Measurements from ENCODE around the gene ATXN2.

DNA sequence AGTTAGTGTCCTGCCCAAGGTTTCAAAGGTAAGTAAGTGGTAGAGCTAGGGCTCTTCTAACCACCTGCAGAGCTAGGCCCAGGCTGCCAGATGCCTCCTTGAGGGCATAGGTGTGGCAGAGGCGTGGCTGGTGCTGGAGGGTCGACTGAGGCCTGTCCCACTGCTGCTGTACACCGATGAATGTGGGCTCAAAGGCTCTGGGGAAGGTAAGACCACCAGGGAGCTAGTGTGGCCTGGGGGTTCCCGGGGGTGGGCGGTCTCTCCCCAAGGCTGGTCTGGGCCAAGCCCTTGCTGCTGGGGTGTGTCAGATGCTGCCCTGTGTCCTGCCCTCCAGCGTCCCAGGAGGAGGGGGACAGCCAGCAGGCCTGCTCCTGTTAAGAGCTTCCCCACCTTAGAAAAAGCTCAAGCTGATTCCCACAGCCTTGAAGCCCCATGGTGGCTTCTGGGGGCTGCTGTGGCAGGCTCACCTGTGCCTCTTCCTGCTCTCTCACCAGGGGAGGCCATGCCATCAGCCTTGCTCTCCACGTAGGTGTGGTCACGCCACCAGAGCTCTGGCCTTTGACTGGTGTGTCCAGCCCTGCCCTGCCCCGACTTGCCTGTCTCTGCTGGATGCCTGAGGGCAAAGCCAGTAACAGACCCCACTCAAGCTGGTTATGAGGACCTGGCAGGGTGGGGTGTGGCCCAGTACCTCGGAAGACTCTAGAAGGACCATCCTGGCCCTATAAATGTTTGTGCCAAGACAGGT, 156.6 kb downstream of the ATXN2 start:
- TF ChIP-seq POLR2A (IDR thresholded peaks at IDR 0.05; ENCODE audit: low read depth, low read length) (0 out of 2 replicates have a peak, but pooled peaks have one; percentile 11), POLR2AphosphoS5 (IDR thresholded peaks at IDR 0.05; ENCODE audit: low read depth, low read length) (no peak; the same call in none of the 2 replicates)
